ENCODE measurements around the gene ARMC3. TPM values are rescaled to one million over a fixed set of nuclear protein-coding genes. Genes with fewer than 3 reads are reported as not detected.
A peak's percentile ranks its signal among the peaks of the same experiment; 100 is the strongest.

Gene ARMC3
- total RNA-seq, 1 experiment from 2014 or later, result 0.09 TPM

- no peak overlapping the region for H3K4me2 ChIP-seq (ENCODE audit: insufficient read depth, insufficient read length, low read length)
- no peak overlapping the region for H3K4ac ChIP-seq (ENCODE audit: low read depth, low read length)
- H3K79me2 ChIP-seq (ENCODE audit: insufficient read depth, low read length), result no peaks in the 10 kb centered on the region
- no CpG with 5 or more reads among the region's 16 CpGs for WGBS (ENCODE audit: extremely low coverage, insufficient read length, low lambda C conversion rate)
- no peak overlapping the region for H3K9ac ChIP-seq (ENCODE audit: extremely low read depth, insufficient read length, low read length)
- no peak overlapping the region for H2BK20ac ChIP-seq (ENCODE audit: low read depth, low read length, poor library complexity, severe bottlenecking)
- H2BK15ac ChIP-seq (ENCODE audit: low read depth, low read length), result no peak overlapping the region
- no peak overlapping the region for H4K8ac ChIP-seq (replicated peaks; ENCODE audit: insufficient read length, low read depth, low read length)
- no peaks in the 10 kb centered on the region for H4K20me1 ChIP-seq (ENCODE audit: control insufficient read depth, insufficient read depth, insufficient read length)
- no peak overlapping the region for H3K27ac ChIP-seq (ENCODE audit: insufficient read length, low read depth, low read length)
- peak; percentile 76 for DNase-seq
- Mint-ChIP-seq H3K36me3 (ENCODE audit: insufficient read depth in 1 of 3, low read depth in 3 of 3) (no peaks in the 10 kb centered on the region), H3K9me3 (no peaks in the 10 kb centered on the region; a peak in 1 of 5 replicates), H3K27ac (no peak overlapping the region), H3K4me1 (peaks cover 12 to 13% of the 10 kb centered on the region in 2 experiments), H3K4me3 (no peak overlapping the region; a peak in 1 of 5 replicates), H3K27me3 (ENCODE audit: low read depth) (no peaks in the 10 kb centered on the region)
- H2BK120ac ChIP-seq (ENCODE audit: low read depth, low read length, poor library complexity, severe bottlenecking), result no peak overlapping the region
- H2BK5ac ChIP-seq (ENCODE audit: insufficient read length, low read length), result no peak overlapping the region
- H4K5ac ChIP-seq (ENCODE audit: insufficient read length, low read depth, low read length), result no peak overlapping the region
- H2AK5ac ChIP-seq (ENCODE audit: insufficient read length, low read length), result no peak overlapping the region
- no peaks in the 10 kb centered on the region for H3K23me2 ChIP-seq (ENCODE audit: insufficient read length, low read depth, low read length, poor library complexity, severe bottlenecking)
- no peak overlapping the region for H3K56ac ChIP-seq (ENCODE audit: insufficient read length, low read depth, low read length)
- TF ChIP-seq CTCF (conservative IDR thresholded peaks at IDR 0.05), result peak; percentile 81
- H4K91ac ChIP-seq (ENCODE audit: insufficient read length, low read depth, low read length), result no peak overlapping the region
- peak overlapping the region; percentile 81 for H2AFZ ChIP-seq (ENCODE audit: low read length)
- H2BK12ac ChIP-seq (ENCODE audit: insufficient read length, low read depth, low read length), result no peak overlapping the region
- no peaks in the 10 kb centered on the region for H3K9me3 ChIP-seq (ENCODE audit: control insufficient read depth, low read depth, low read length)
- no peaks in the 10 kb centered on the region for H3K79me1 ChIP-seq (ENCODE audit: insufficient read depth, low read depth, low read length, poor library complexity, severe bottlenecking)
- peaks cover 1% of the 10 kb centered on the region; the same call in 1 of the 2 replicates for H3K4me1 ChIP-seq (ENCODE audit: insufficient read depth, low read length)
- H3K14ac ChIP-seq (ENCODE audit: insufficient read depth, low read length), result no peak overlapping the region
- H3K23ac ChIP-seq (ENCODE audit: insufficient read length, low read depth, low read length), result no peak overlapping the region
- H3K27me3 ChIP-seq (ENCODE audit: insufficient read depth, low read length), result no peaks in the 10 kb centered on the region
- H3K18ac ChIP-seq (ENCODE audit: insufficient read length, low read depth, low read length), result no peak overlapping the region
- H3T11ph ChIP-seq (ENCODE audit: low read length), result no peak overlapping the region
Measured at GRCh38 chr10:23067939-23068775, 140.3 kb downstream of the ARMC3 start.

Measured in H9 (cell line).